ENCODE results near the gene ZDHHC11.
"Not testable (repeated sequence)": the region's sequence is repeated elsewhere in the genome, so short reads cannot be mapped to it uniquely, and the experiment has no call there.

The ZDHHC11 gene

DNA sequence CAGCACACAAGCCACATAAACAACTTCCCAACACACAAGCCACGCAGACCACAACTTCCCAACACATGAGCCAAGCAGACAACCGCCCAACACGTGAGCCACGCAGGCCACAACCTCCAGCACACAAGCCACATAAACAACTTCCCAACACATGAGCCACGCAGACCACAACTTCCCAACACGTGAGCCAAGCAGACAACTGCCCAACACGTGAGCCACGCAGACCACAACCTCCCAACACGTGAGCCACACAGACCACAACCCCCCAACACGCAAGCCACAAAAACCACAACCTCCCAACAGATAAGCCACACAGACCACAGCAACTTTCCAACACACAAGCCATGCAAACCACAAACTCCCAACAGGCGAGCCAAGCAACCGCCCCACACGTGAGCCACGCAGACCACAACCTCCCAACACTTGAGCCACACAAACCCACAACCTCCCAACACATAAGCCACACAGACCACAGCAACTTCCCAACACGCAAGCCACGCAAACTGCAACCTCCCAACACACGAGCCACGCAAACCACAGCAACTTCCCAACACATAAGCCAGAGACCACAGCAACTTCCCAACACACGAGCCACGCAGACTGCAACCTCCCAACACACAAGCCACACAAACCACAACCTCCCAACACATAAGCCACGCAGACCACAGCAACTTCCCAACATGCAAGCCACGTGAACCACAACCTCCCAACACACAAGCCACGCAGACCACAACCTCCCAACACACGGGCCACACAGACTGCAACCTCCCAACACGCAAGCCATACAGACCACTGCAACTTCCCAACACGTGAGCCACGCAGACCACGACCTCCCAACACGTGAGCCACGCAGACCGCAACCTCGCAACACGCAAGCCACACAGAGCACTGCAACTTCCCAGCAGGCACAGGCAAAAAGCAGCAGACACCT, 31.7 kb upstream of the ZDHHC11 start:
- Histone ChIP-seq H3K9ac (ENCODE audit: low read length) (no peak overlapping the region), H3K79me2 (ENCODE audit: low read length) (peaks cover 50% of the 10 kb centered on the region), H3K4me3 (ENCODE audit: low read length) (no peak overlapping the region), H3K36me3 (replicated peaks; ENCODE audit: low read depth, low read length) (peaks cover 45% of the 10 kb centered on the region), H3K9me3 (ENCODE audit: insufficient read depth, low read length) (no peaks in the 10 kb centered on the region), H2AFZ (ENCODE audit: low read depth, low read length) (no peak overlapping the region), H4K20me1 (ENCODE audit: insufficient read depth, low read length) (peaks cover 14% of the 10 kb centered on the region), H3K27ac (ENCODE audit: low read length) (no peak overlapping the region), H3K4me2 (ENCODE audit: low read length) (no peak overlapping the region), H3K4me1 (ENCODE audit: low read length) (no peaks in the 10 kb centered on the region), H3K27me3 (ENCODE audit: low read depth, low read length) (no peaks in the 10 kb centered on the region)
- TF ChIP-seq EZH2phosphoT487 (IDR thresholded peaks at IDR 0.05; ENCODE audit: low read depth), result no peak
- TF ChIP-seq, protein P1, sequence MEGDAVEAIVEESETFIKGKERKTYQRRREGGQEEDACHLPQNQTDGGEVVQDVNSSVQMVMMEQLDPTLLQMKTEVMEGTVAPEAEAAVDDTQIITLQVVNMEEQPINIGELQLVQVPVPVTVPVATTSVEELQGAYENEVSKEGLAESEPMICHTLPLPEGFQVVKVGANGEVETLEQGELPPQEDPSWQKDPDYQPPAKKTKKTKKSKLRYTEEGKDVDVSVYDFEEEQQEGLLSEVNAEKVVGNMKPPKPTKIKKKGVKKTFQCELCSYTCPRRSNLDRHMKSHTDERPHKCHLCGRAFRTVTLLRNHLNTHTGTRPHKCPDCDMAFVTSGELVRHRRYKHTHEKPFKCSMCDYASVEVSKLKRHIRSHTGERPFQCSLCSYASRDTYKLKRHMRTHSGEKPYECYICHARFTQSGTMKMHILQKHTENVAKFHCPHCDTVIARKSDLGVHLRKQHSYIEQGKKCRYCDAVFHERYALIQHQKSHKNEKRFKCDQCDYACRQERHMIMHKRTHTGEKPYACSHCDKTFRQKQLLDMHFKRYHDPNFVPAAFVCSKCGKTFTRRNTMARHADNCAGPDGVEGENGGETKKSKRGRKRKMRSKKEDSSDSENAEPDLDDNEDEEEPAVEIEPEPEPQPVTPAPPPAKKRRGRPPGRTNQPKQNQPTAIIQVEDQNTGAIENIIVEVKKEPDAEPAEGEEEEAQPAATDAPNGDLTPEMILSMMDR (IDR thresholded peaks at IDR 0.05; ENCODE audit: low read depth, low read length), result no peak

DNA sequence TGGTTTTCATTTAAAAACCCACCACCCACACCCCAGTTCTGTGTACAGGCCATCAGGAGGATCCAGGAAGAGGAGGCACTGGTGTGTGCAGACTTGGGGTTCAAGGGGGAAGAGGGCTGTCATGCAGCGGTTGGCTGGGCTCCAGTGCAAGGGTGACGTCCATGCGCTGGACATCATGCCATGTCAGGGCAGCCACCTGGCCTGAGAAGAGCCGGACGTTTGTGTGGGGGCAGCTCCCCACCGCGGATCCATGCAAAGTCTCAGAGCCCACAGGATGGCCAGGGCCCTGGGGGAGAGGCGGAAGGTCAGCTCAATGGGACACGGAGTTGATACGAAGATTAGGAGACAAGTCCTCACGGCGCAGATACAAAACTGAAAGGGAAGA, 30.8 kb upstream of the ZDHHC11 start:
- Histone ChIP-seq H3K9ac (ENCODE audit: low read length) (no peak overlapping the region), H3K4me1 (ENCODE audit: low read length) (no peaks in the 10 kb centered on the region), H3K4me3 (ENCODE audit: low read length) (no peak overlapping the region), H3K36me3 (replicated peaks; ENCODE audit: low read depth, low read length) (peaks cover 38% of the 10 kb centered on the region), H4K20me1 (ENCODE audit: insufficient read depth, low read length) (peaks cover 14% of the 10 kb centered on the region), H3K79me2 (ENCODE audit: low read length) (peaks cover 50% of the 10 kb centered on the region), H3K27me3 (ENCODE audit: low read depth, low read length) (no peaks in the 10 kb centered on the region), H3K27ac (ENCODE audit: low read length) (no peak overlapping the region), H3K4me2 (ENCODE audit: low read length) (no peak overlapping the region), H3K9me3 (ENCODE audit: insufficient read depth, low read length) (no peaks in the 10 kb centered on the region), H2AFZ (ENCODE audit: low read depth, low read length) (no peak overlapping the region)
- no peak for TF ChIP-seq EZH2phosphoT487 (IDR thresholded peaks at IDR 0.05; ENCODE audit: low read depth)
- TF ChIP-seq, protein P1 (IDR thresholded peaks at IDR 0.05; ENCODE audit: low read depth, low read length), result no peak

DNA sequence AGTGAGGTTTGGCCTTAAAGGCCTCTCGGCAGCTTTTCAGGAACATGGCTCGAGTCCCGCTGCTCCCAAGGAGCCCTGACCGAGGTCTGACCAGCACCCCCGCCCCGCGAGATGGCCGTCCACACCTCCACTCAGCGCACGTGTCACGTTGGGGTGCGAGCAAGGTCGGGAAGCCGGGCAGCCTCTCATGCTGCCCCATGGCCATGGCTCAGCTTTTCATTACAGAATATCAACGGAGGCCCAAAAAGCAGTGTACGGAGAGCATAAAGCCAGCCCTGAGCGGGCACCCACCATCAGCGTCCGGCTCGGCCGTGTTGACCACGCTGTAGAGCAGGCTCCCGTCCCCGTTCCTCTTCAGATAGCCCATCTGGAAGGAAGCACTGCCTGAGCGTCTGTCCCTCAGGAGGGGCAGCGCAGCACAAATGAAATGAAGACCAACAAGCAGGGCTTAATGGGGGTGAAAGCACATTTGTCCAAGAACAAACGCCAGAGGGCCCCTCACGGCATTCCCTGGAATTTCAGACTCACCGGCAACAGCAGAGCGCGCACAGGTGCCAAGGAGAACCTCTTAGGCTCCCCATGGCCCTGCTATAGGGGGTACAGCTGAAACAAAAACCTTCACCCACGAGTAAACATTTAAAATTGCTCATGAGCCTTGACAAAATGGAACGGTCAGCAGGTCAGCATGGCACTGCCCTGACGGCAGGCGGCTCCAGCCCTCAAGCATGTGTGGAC, 30.2 kb upstream of the ZDHHC11 start:
- H3K4me2 ChIP-seq (ENCODE audit: low read length), result no peak overlapping the region
- H3K79me2 ChIP-seq (ENCODE audit: low read length), result peaks cover 47% of the 10 kb centered on the region
- H2AFZ ChIP-seq (ENCODE audit: low read depth, low read length), result no peak overlapping the region
- H3K27ac ChIP-seq (ENCODE audit: low read length), result no peak overlapping the region
- H3K4me1 ChIP-seq (ENCODE audit: low read length), result no peaks in the 10 kb centered on the region
- H3K27me3 ChIP-seq (ENCODE audit: low read depth, low read length), result no peaks in the 10 kb centered on the region
- TF ChIP-seq, protein P1 (IDR thresholded peaks at IDR 0.05; ENCODE audit: low read depth, low read length), result no peak
- TF ChIP-seq EZH2phosphoT487 (IDR thresholded peaks at IDR 0.05; ENCODE audit: low read depth), result no peak
- peaks cover 14% of the 10 kb centered on the region for H4K20me1 ChIP-seq (ENCODE audit: insufficient read depth, low read length)
- peaks cover 34% of the 10 kb centered on the region for H3K36me3 ChIP-seq (replicated peaks; ENCODE audit: low read depth, low read length)
- no peak overlapping the region for H3K9ac ChIP-seq (ENCODE audit: low read length)
- H3K4me3 ChIP-seq (ENCODE audit: low read length), result no peak overlapping the region
- no peaks in the 10 kb centered on the region for H3K9me3 ChIP-seq (ENCODE audit: insufficient read depth, low read length)

DNA sequence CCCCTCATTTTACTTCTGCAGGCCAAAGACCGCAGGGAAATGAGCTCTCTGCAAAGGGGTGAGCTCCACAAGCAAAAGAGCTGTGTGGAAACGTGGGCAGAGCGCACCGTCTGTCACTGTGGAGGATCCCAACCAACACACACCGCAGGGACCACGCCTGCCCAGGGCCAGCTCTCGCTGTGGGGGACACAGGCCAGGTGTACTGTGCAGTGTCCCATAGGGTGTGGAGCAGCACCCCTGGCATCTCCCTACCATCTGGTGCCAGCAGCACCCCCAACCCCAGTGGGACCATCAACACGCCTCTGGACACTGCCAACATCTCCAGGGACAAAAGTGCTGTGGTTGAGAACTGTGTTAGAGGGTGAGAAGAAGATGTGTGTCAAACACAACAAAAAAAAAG, 27.9 kb upstream of the ZDHHC11 start:
- Histone ChIP-seq H4K20me1 (ENCODE audit: insufficient read depth, low read length) (peaks cover 14% of the 10 kb centered on the region), H3K79me2 (ENCODE audit: low read length) (peaks cover 26% of the 10 kb centered on the region), H3K36me3 (replicated peaks; ENCODE audit: low read depth, low read length) (peaks cover 17% of the 10 kb centered on the region)
- H3K27me3 ChIP-seq (ENCODE audit: low read depth, low read length); H2AFZ ChIP-seq (ENCODE audit: low read depth, low read length); H3K9me3 ChIP-seq (ENCODE audit: insufficient read depth, low read length); H3K27ac ChIP-seq (ENCODE audit: low read length); H3K4me2 ChIP-seq (ENCODE audit: low read length); H3K9ac ChIP-seq (ENCODE audit: low read length); H3K4me3 ChIP-seq (ENCODE audit: low read length); H3K4me1 ChIP-seq (ENCODE audit: low read length): not testable (repeated sequence)

Measured in OCI-LY3 (cell line).